ENCODE results near the gene KY. TPM values are rescaled to one million over a fixed set of nuclear protein-coding genes. Genes with fewer than 3 reads are reported as not detected.

KY gene
- total and polyA plus RNA-seq, 8 donors: 0.10 to 4.3 (median 1.1) TPM

GRCh38 chr3:134665243-134665642 lies 14.4 kb upstream of the KY start:
- Histone ChIP-seq H3K27ac (no peak overlapping the region), H3K36me3 (no peaks in the 10 kb centered on the region), H3K27me3 (no peaks in the 10 kb centered on the region), H3K9me3 (no peaks in the 10 kb centered on the region), H3K4me3 (no peak overlapping the region), H3K4me1 (no peaks in the 10 kb centered on the region)
- intact Hi-C loops (cut with DNase I): no loop called here
- ATAC-seq: no peak
- no peak for DNase-seq
- TF ChIP-seq CTCF (IDR thresholded peaks at IDR 0.05): no peak

- Histone ChIP-seq H3K27me3 (no peaks in the 10 kb centered on the region), H3K27ac (no peak overlapping the region), H3K4me3 (no peak overlapping the region), H3K36me3 (no peaks in the 10 kb centered on the region), H3K4me1 (no peaks in the 10 kb centered on the region), H3K9me3 (no peaks in the 10 kb centered on the region)
- no peak for ATAC-seq
- DNase-seq: no peak
- no peak for TF ChIP-seq CTCF (IDR thresholded peaks at IDR 0.05)
- intact Hi-C loops (cut with DNase I): no loop called here
These were observed 13.1 kb upstream of the KY start for GRCh38 chr3:134663721-134664456.

- intact Hi-C loops (cut with DNase I): no loop called here
- H3K27ac ChIP-seq: no peak overlapping the region
- H3K36me3 ChIP-seq: no peaks in the 10 kb centered on the region
- no peak overlapping the region for H3K4me3 ChIP-seq
- no peak for TF ChIP-seq CTCF (IDR thresholded peaks at IDR 0.05)
- H3K27me3 ChIP-seq: no peaks in the 10 kb centered on the region
- no peaks in the 10 kb centered on the region for H3K9me3 ChIP-seq
- ATAC-seq: no peak
- H3K4me1 ChIP-seq: no peaks in the 10 kb centered on the region
- no peak for DNase-seq
These were observed 9.2 kb upstream of the KY start for GRCh38 chr3:134660046-134660441.

- H3K27me3 ChIP-seq: no peaks in the 10 kb centered on the region
- H3K36me3 ChIP-seq: no peaks in the 10 kb centered on the region
- TF ChIP-seq CTCF (IDR thresholded peaks at IDR 0.05): no peak
- no peak overlapping the region for H3K4me3 ChIP-seq
- no peaks in the 10 kb centered on the region for H3K9me3 ChIP-seq
- H3K27ac ChIP-seq: no peak overlapping the region
- no peak for DNase-seq
- ATAC-seq: no peak
- no peaks in the 10 kb centered on the region for H3K4me1 ChIP-seq
- intact Hi-C loops (cut with DNase I): no loop called here
These were observed 8.7 kb upstream of the KY start for GRCh38 chr3:134659391-134660045.

- Histone ChIP-seq H3K4me1 (no peaks in the 10 kb centered on the region), H3K9me3 (no peaks in the 10 kb centered on the region), H3K27me3 (no peaks in the 10 kb centered on the region), H3K4me3 (no peak overlapping the region), H3K27ac (no peak overlapping the region), H3K36me3 (no peaks in the 10 kb centered on the region)
- no peak for TF ChIP-seq CTCF (IDR thresholded peaks at IDR 0.05)
- no peak for DNase-seq
- no peak for ATAC-seq
- intact Hi-C loops (cut with DNase I): no loop called here
These were observed 7.7 kb upstream of the KY start for GRCh38 chr3:134658555-134658954.

Data from left lung (tissue), 10 donors.